ENCODE results near the gene PLIN1.

The PLIN1 gene

GRCh38 chr15:89627256-89627970 is 51.8 kb downstream of the PLIN1 start:
- H3K4me3 ChIP-seq (ENCODE audit: low read depth, low read length): no peak overlapping the region
- no peak for TF ChIP-seq CTCF (IDR thresholded peaks at IDR 0.05; ENCODE audit: low read depth, low read length)

- no peak for TF ChIP-seq CTCF (IDR thresholded peaks at IDR 0.05; ENCODE audit: low read depth, low read length)
- H3K4me3 ChIP-seq (ENCODE audit: low read depth, low read length): no peak overlapping the region
Measured at GRCh38 chr15:89625716-89626115, 53.5 kb downstream of the PLIN1 start.

GRCh38 chr15:89623165-89623564 is 56.0 kb downstream of the PLIN1 start:
- no peak for TF ChIP-seq CTCF (IDR thresholded peaks at IDR 0.05; ENCODE audit: low read depth, low read length)
- no peak overlapping the region for H3K4me3 ChIP-seq (ENCODE audit: low read depth, low read length)

GRCh38 chr15:89621547-89621946 is 57.6 kb downstream of the PLIN1 start:
- no peak overlapping the region for H3K4me3 ChIP-seq (ENCODE audit: low read depth, low read length)
- TF ChIP-seq CTCF (IDR thresholded peaks at IDR 0.05; ENCODE audit: low read depth, low read length): no peak

- H3K4me3 ChIP-seq (ENCODE audit: low read depth, low read length): no peak overlapping the region
Measured at GRCh38 chr15:89616228-89616627, 62.9 kb downstream of the PLIN1 start.

GRCh38 chr15:89615135-89615534 is 64.0 kb downstream of the PLIN1 start:
- no peak for TF ChIP-seq CTCF (IDR thresholded peaks at IDR 0.05; ENCODE audit: low read depth, low read length)
- H3K4me3 ChIP-seq (ENCODE audit: low read depth, low read length): no peak overlapping the region

More at GRCh38 chr15:89616228-89616627, 62.9 kb downstream of the PLIN1 start:
- TF ChIP-seq CTCF (IDR thresholded peaks at IDR 0.05; ENCODE audit: low read depth, low read length): no peak

Data from WI38 (cell line).